GM19099 (cell line): Measurements from ENCODE around the gene TPBG.

Source experiments
- POLR2A ChIP-seq: IDR thresholded peaks from 3 replicates; pipeline ENCODE4 v1.6.1; 2011; ENCODE audit warnings: low read depth; ENCODE audit not compliant: insufficient read length; ENCODE audit errors: extremely low read depth

Gene TPBG

DNA sequence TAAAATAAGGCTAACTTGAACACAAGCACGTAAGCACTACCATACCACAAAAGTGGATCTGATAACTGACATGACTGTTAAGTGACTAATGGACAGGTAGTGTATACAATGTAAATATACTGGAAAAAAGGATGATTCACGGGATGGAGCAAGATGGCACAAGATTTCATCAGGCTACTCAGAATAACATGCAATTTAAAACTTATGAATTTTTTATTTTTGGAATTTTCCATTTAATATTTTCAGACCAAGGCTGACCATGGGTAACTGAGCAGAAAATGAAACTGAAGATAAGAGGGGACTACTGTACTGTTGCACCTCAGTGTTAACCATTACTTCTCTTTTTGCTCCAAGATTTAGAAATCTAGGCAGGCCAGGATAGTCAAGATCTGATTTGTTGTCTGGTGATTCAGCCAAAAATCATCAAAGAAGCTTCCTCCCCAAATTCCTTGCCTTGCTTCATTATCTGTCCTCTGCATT lies 45.4 kb downstream of the TPBG start:
- no peak for TF ChIP-seq POLR2A

GRCh38 chr6:82410151-82410648 lies 46.6 kb downstream of the TPBG start:
- no peak for TF ChIP-seq POLR2A

GRCh38 chr6:82413868-82414267 lies 50.3 kb downstream of the TPBG start:
- TF ChIP-seq POLR2A, result no peak

GRCh38 chr6:82415820-82416219 lies 52.2 kb downstream of the TPBG start:
- no peak for TF ChIP-seq POLR2A

GRCh38 chr6:82416346-82416745 lies 52.7 kb downstream of the TPBG start:
- no peak for TF ChIP-seq POLR2A
